Measurements from ENCODE around the gene CCDC88B. TPM values are rescaled to one million over a fixed set of nuclear protein-coding genes. Genes with fewer than 3 reads are reported as not detected.

Gene CCDC88B
- total and polyA plus RNA-seq, 12 donors = 4.2 to 42.7 (median 7.0) TPM

GRCh38 chr11:64372802-64373597, 33.0 kb downstream of the CCDC88B start:
- ATAC-seq (peak in 5 of 8 donors; percentile 10 to 62 (median 45)), DNase-seq (no peak)
- no peak for TF ChIP-seq CTCF (IDR thresholded peaks at IDR 0.05)
- Histone ChIP-seq H3K9me3 (no peaks in the 10 kb centered on the region), H3K27me3 (no peaks in the 10 kb centered on the region), H3K4me1 (peaks cover 0 to 2% (median 0%) of the 10 kb centered on the region in 9 donors), H3K27ac (no peak overlapping the region), H3K4me3 (no peak overlapping the region), H3K36me3 (peaks cover 0 to 42% (median 16%) of the 10 kb centered on the region in 9 donors)
- 69 to 74% methylated on average over 18 of the region's 18 CpGs for WGBS, 2 donors
- intact Hi-C loops (cut with DNase I) = no loop called here

GRCh38 chr11:64373598-64373974, 33.6 kb downstream of the CCDC88B start:
- ATAC-seq = no peak
- intact Hi-C loops (cut with DNase I) = no loop called here
- Histone ChIP-seq H3K27me3 (no peaks in the 10 kb centered on the region), H3K27ac (no peak overlapping the region), H3K4me1 (peaks cover 0 to 7% (median 5%) of the 10 kb centered on the region in 9 donors), H3K4me3 (no peak overlapping the region), H3K36me3 (peaks cover 0 to 36% (median 13%) of the 10 kb centered on the region in 9 donors), H3K9me3 (no peaks in the 10 kb centered on the region)
- TF ChIP-seq CTCF (IDR thresholded peaks at IDR 0.05) = no peak
- DNase-seq = no peak
- 78 to 83% methylated on average over 5 of the region's 5 CpGs for WGBS, 2 donors

- intact Hi-C loops (cut with DNase I) = no loop called here
- no peak for ATAC-seq
- TF ChIP-seq CTCF (IDR thresholded peaks at IDR 0.05) = no peak
Measured at GRCh38 chr11:64376071-64376470, 36.1 kb downstream of the CCDC88B start.

GRCh38 chr11:64378335-64378880, 38.4 kb downstream of the CCDC88B start:
- H3K27ac ChIP-seq = no peak overlapping the region
- peak in 1 of 9 donors; percentile 10 for TF ChIP-seq CTCF (IDR thresholded peaks at IDR 0.05)
- H3K27me3 ChIP-seq = no peaks in the 10 kb centered on the region
- no peaks in the 10 kb centered on the region for H3K9me3 ChIP-seq
- H3K4me1 ChIP-seq = peaks cover 0 to 15% (median 11%) of the 10 kb centered on the region in 9 donors
- H3K4me3 ChIP-seq = no peak overlapping the region
- ATAC-seq (peak in 5 of 8 donors; percentile 38 to 66 (median 60)), DNase-seq (no peak)
- WGBS, 2 donors = 40 to 46% methylated on average over 14 of the region's 14 CpGs
- intact Hi-C loops (cut with DNase I) = no loop called here
- H3K36me3 ChIP-seq = no peaks in the 10 kb centered on the region

More at GRCh38 chr11:64376071-64376470, 36.1 kb downstream of the CCDC88B start:
- Histone ChIP-seq H3K27me3 (no peaks in the 10 kb centered on the region), H3K9me3 (no peaks in the 10 kb centered on the region), H3K4me3 (no peak overlapping the region), H3K27ac (no peak overlapping the region), H3K36me3 (peaks cover 0 to 12% (median 0%) of the 10 kb centered on the region in 9 donors), H3K4me1 (peaks cover 0 to 15% (median 11%) of the 10 kb centered on the region in 9 donors)
- no peak for DNase-seq
- 87 to 96% methylated on average over 7 of the region's 7 CpGs for WGBS, 2 donors

Data from heart right ventricle (tissue), 16 donors.